NCI-H187 (cell line): ENCODE data around the gene ADD2.
"Not testable (repeated sequence)": the region's sequence is repeated elsewhere in the genome, so short reads cannot be mapped to it uniquely, and the experiment has no call there.

ENCODE experiments used
- DNase-seq, 2 experiments: peaks; one replicate each; lab custom pipeline; 2025; lab: John Stamatoyannopoulos, UW

Gene ADD2

DNA sequence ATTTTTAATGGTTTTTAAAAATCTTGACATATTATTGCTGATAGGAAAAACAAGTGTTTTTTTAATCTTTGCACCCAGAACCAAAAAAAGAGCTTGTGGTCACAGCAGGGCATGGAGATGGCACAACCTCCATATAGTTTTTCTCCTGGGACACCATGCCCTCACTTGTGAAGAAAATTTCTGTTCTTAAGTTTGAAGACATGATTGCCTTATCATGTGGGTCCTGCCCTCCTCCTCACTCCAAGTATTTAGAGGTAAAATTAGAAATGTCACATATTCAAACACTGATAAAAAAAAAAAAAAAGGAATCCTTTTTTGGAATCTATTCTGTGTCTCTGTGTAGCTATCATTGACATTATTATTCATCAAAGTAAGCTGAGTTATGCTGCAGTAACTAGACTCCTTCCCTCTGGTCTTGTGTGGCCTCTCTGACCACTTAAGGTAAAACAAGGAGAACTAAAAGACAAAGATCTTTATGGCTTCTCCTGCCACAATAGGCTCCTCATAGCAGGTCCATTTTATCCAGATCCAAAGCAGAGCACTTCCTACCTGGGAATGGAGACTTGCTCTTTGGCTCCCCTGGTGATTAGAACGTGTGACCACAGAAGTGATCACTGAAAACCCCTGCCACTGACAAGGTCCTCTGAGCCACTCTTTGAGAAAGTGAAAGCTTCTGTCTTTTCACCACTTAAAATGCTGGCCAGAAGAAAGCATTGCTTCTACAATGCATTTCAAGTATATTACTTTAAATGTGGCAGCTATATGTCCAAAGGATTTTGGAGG is 19.8 kb downstream of the ADD2 start:
- no peak for DNase-seq

DNA sequence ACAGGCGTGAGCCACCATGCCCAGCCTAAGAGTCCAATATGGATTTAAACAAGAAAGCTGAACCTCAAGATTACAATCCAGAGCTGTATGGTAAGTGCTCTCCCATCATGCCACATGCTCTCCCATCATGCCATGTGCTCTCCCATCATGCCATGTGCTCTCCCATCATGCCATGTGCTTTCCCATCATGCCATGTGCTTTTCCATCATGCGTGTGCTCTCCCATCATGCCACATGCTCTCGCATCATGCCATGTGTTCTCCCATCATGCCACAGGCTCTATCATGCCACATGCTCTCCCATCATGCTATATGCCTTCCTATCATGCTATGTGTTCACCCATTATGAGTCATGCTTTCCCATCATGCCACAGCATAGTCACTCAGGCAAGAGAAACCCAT is 20.7 kb downstream of the ADD2 start:
- DNase-seq: no peak

DNA sequence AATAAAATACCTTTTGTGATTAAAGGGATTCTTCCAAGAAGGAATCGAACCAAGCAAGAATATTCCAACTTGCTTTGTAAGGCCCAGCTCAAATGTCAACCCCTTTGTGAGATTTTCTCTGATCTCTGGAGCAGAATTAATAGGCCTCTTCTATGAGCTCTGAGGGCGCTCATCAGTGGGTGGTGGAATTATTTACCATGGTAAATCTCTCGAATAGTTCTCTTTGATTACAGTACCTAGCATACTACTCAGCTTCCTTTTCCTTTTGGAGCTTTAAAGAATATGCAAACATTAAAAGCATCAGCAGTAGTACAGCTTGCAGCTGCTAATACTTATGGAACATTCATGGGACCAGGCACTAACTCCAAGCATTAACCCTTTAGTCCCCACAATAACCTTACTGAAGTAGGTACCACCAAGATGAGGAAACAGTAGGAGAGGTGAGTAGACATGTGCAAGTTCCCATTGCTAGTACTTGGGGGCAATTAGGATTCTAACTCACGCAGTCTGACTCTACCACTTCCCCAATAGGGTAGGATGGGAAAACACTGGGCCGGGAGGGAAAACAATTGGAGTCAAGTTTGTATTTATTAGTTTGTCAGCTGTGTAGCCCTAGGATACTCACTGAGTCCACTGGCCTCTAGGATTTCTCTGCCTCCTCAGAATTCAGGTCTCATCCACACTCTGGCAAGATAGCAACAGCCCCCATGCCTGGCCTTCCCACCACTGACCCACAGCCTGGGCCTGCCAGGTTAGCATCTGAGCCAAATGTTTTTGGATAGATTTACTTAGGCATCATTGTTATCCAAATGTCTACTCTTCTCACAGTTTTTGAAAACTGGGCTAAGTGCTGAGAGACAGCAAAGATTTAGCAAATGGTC is 21.7 kb downstream of the ADD2 start:
- no peak for DNase-seq

DNA sequence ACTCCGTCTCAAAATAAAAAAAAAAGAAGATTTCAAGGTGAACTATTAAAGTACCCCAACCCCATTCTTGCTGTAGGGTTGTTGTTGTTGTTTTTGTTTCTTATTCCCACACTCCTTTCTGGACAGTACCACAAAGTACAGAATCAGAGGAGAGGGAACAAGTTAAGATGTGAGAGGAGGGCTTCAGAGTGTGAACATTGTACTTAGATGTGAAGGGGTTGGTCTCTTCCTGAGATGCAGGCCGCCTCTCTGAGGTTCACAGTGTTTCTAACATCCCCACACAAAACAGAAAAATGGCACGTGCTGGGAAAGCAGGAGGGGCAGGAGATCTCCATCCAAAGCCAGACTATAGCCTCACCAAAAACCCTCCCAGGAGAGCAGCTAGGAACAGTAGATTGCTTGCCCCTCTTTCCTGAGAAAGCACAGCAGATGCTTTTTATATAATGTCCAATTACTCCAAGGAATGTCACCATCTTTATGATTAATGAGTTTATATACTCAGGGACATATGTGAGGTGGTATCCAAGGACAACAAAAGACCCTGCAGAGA is 22.6 kb downstream of the ADD2 start:
- DNase-seq: no peak

- no peak for DNase-seq
Observed at GRCh38 chr2:70744397-70744796, 23.6 kb downstream of the ADD2 start.

DNA sequence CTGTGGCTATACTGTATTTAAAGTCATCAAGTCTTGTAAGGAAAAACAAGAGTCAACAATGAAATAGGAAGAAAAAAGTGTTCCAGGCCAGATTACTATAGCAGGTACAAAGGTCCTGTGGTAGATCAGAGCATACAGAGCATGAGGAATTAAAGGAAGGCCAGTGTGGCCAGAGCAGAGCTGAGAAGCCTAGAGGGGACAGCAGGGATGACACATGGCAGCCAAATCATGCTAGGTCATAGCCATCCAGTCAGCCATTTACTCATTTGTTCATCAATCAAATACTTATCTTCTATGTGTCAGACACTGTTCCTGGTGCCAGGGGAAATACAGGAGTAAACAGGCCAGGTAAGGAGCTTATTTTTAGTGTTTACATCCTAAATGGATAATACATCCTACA is 24.3 kb downstream of the ADD2 start:
- no peak for DNase-seq

DNA sequence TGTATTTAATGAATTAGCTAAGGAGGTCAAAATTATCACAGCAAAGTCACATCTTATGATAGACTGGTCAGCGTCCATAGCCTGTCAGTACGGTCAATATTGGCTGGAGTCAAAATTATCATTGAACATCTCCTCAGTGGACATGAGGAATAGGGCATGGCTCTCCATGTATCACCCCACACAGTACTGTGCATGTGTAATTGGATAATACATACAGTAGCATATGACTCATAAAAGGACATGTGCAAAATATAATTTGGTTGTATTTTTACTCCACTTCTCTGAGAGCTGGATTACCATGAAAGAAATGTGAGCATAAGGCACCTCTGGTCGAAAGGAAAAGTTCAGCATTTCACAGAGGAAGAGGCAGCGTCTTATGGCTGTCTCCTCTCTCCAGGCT is 24.9 kb downstream of the ADD2 start:
- DNase-seq: no peak

DNA sequence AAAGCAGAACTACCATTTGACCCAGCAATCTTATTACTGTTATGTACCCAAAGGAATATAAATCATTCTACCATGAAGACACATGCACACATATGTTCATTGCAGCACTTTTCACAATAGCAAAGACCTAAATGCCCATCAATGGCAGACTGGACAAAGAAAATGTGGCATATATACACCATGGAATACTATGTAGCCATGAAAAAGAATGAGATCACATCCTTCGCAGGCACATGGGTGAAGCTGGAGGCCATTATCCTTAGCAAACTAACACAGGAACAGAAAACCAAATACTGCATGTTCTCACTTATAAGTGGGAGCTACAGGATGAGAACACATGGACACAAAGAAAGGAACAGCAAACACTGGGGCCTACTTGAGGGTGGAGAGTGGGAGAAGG is 28.5 kb downstream of the ADD2 start:
- not testable (repeated sequence) for DNase-seq

DNA sequence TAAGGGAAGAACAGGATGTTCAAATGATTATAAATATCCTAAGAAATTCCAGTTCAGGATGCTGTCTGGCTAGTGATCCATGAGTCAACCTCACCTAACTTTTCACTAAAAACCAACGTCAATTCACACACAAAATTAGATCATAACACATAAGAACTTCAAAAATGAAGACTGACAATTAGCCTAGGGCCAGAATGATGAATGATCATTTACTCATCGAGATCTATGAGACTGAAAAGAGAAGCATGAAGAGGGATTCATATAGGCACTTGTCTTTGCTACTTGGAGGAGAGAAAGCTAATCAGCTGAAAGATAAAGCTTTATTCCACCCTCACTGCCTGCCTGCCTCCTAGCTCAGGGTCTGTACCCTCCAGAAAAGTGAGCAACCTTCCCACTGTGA is 29.8 kb downstream of the ADD2 start:
- DNase-seq: no peak

DNA sequence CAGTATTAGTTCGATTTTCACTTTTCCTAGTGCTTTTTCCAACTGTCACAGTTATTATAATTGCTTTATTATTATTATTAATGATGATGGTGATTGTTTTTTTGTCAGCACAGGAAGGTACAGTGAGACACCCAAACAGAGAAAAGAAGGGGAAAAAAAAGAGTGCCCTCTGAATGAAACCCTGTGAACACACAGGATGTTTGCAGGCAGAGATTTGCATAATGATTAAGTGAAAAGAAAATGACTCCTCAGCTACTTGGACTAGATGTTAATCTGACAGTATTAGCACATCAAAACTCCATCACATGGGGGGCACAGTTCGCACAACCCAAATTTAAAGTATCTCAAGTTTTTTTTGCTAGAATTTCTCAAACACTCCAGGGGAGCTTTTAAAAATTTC is 32.9 kb downstream of the ADD2 start:
- DNase-seq: no peak

DNA sequence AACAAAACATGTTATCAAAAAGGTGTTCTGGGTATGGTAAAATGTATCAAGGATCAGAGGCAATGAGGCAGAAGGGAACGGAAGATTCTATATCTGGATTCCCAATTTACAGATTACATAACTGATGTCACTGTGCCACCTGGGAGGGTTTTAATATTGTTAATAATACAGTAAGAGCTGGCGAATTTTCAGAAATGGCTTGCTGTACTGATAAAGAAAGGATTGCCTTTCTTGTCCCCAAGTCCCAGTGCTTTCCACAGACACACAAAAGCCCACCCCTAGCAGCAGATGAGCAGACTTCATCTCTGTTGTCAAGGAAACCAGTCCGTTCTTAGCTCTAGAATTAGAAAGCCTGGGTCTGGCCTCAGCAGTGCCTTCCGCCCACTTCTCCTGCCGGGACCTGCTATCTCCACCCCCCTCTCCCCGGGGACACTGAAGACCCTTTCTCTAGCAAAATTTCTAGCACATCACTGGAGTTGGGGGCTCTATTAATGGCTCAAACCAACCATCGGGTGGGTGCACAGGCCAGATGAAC is 34.3 kb downstream of the ADD2 start:
- DNase-seq: no peak

DNA sequence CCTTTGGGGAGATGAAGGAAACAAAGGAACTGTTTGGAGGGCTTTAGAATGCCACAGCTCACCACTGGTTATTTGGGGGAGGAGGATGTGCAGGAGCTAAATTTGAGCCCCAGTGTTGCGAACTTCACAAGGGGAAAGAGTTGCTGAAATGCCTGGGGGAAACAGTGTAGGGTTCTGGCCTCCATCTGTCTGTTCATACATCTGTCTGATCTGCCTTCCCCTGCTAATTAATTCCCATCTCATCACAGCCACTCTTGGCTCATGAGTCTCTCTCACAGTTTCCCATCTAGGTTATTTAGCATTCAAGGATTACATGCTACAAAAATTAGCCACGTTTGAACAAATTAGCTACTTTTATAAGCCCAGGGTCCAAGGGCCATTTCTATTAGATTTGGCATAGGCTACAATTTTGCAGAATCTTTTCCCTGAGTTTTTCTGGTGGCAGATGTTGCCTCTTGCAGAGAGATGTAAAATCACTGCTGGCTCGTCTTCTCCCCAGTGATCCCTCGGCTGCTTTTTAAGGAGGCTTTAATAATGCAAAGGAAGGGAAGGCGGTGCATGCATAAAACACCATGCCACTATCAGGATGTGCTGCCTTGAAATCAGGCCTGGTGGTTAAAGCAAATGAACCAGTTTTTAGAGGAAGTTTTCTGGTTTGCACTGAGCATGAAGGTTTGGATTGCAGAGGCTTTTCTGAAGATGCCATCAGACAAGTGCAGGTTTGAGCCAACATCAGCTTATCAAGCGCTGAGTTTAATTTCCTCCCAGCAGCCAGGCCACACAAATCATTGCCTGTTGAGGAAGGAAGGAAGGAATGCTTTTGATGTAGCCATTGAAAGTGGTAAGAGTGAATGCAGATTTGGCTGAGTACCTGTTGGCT is 35.0 kb downstream of the ADD2 start:
- DNase-seq: no peak

- DNase-seq: no peak
Observed at GRCh38 chr2:70730730-70731129, 37.3 kb downstream of the ADD2 start.

DNA sequence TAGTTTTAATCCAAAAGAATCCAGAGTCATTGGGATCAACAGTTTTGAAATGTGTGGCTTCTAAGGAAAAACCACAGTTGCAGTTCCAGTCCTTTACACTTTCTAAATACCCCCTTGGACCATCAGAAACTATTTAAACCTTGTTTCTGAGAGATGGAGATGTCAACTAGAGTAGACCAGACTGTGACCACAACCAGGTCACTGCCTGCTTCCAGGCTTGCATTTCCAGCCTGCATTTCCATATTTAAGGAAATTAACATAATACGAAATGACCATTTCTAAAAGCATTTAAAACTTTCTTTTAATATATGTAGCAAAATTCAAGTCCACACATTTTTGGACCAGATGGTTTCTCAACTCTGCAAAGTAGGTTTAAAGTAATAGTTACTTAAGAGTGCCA is 38.4 kb downstream of the ADD2 start:
- no peak for DNase-seq

DNA sequence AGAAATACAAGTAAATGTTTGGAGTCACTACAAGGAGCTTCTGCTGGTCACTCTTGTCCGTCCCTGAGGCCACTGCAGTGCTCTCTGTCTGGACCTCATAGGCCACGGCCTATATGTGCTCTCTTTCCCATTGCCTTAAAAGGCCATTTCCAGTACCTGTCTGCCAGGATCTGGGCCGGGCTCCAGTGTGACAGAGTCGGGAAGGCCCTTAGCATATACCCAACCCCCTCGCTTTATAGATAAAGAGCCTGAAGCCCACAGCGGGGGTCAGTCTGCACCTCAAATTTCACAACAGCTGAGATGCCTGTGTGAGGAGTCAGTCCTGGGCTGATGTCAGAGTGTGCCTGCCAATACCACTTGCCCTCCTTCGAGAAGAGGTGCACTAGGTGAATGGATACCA is 39.9 kb downstream of the ADD2 start:
- DNase-seq: no peak

DNA sequence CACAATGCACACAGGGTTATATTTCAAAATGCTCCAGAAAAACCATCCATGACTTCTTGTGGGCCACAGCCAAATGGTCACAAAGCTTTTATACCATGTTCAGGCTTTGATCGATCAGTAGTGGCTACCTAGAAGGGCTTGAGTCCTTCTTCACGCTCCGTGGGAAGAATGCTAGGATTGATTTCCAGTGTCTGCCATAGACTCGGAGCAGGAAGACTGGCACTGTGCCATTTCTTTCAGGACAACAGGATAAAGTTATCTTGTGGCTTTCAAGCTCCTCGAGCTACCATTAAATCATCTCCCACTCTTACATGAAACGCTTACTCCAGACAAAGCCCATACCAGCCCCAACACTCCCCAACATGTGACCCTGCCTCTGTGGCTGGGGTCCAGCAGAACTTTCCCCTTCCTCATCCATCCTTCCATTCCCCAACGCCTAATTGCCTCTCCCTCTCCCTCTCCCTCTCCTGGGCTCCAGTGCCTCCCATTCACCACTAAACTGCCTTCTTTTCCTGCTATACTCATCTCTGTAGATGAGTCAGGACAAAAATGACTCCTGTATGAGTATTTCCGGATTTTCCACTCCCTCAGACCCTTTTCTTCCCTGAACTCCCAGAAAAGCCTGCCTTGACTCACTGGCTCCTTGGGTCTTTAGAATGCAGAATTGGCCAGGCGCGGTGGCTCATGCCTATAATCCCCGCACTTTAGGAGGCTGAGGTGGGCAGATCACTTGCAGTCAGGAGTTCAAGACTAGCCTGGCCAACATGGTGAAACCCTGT is 40.9 kb downstream of the ADD2 start:
- peak in 1 of 2 experiments; percentile 26 for DNase-seq

- no peak for DNase-seq
Observed at GRCh38 chr2:70725505-70725904, 42.5 kb downstream of the ADD2 start.

- no peak for DNase-seq
Observed at GRCh38 chr2:70724366-70724765, 43.6 kb downstream of the ADD2 start.

- no peak for DNase-seq
Observed at GRCh38 chr2:70723286-70723885, 44.6 kb downstream of the ADD2 start.

DNA sequence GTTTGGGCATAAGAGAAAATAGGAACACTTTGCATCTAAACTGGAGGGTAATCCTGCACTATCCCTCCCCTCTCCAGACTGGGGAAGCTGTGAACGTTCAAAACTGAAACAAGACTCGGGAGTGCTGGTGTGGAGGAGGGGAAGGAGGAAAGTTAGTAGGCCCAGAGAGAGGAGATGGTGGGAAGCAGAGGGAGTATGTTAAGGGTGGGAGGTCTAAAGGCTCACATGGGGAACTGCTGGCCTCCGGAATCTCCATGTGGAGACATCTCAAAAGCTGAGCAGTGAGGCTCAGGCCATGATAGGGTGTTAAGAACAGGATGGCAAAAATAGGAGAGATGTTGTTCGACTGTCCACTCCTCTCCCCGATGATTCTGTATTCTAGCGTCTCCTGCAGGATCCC is 47.9 kb downstream of the ADD2 start:
- DNase-seq: no peak

GRCh38 chr2:70719231-70719630 is 48.8 kb downstream of the ADD2 start:
- no peak for DNase-seq
